HL-60/S4 treated with phorbol 12-myristate 13-acetate at 8.2 ng/mL for 4 days and 3 days (cell line): Measurements from ENCODE around the gene CACNA1G.

Source experiments
- in situ Hi-C: fragments of 300-500 bp; cut with MboI; formaldehyde crosslinking; loops from 2 replicates; pipeline ENCODE4 v1.15.0; 2022; ENCODE audit warnings: low sequenced_read_pairs

Gene CACNA1G

GRCh38 chr17:50629902-50630301 is 69.4 kb downstream of the CACNA1G start:
- in situ Hi-C loops, result no loop called here

GRCh38 chr17:50630524-50631194 is 70.1 kb downstream of the CACNA1G start:
- in situ Hi-C loops, result no loop called here

- in situ Hi-C loops, result no loop called here
These were observed 70.8 kb downstream of the CACNA1G start for GRCh38 chr17:50631195-50631907.

- in situ Hi-C loops, result no loop called here
These were observed 71.5 kb downstream of the CACNA1G start for GRCh38 chr17:50631908-50632571.

- in situ Hi-C loops, result no loop called here
These were observed 72.1 kb downstream of the CACNA1G start for GRCh38 chr17:50632637-50633036.

- in situ Hi-C loops, result no loop called here
These were observed 73.2 kb downstream of the CACNA1G start for GRCh38 chr17:50633683-50634082.

GRCh38 chr17:50634224-50634914 is 73.9 kb downstream of the CACNA1G start, which contains the start of gene ABCC3:
Gene ABCC3, plus strand, starts transcription at chr17:50634881. Its CDS starts 56 bp downstream, at chr17:50634937.
- in situ Hi-C loops, result no loop called here

GRCh38 chr17:50634915-50635731 is 74.6 kb downstream of the CACNA1G start:
- in situ Hi-C loops, result no loop called here

GRCh38 chr17:50635732-50635981 is 75.1 kb downstream of the CACNA1G start:
- in situ Hi-C loops, result no loop called here

GRCh38 chr17:50635982-50636803 is 75.7 kb downstream of the CACNA1G start:
- in situ Hi-C loops, result no loop called here

GRCh38 chr17:50636804-50637195 is 76.3 kb downstream of the CACNA1G start:
- in situ Hi-C loops, result no loop called here

GRCh38 chr17:50637829-50638605 is 77.5 kb downstream of the CACNA1G start:
- in situ Hi-C loops, result no loop called here

- in situ Hi-C loops, result no loop called here
These were observed 78.1 kb downstream of the CACNA1G start for GRCh38 chr17:50638606-50638965.

- in situ Hi-C loops, result no loop called here
These were observed 78.6 kb downstream of the CACNA1G start for GRCh38 chr17:50638966-50639713.

- in situ Hi-C loops, result no loop called here
These were observed 80.3 kb downstream of the CACNA1G start for GRCh38 chr17:50640686-50641351.

- in situ Hi-C loops, result no loop called here
These were observed 80.8 kb downstream of the CACNA1G start for GRCh38 chr17:50641357-50641756.

GRCh38 chr17:50642071-50642721 is 81.7 kb downstream of the CACNA1G start:
- in situ Hi-C loops, result no loop called here
